ENCODE measurements around the gene DDX10.
"Not testable (repeated sequence)": the region's sequence is repeated elsewhere in the genome, so short reads cannot be mapped to it uniquely, and the experiment has no call there.

DDX10 gene

DNA sequence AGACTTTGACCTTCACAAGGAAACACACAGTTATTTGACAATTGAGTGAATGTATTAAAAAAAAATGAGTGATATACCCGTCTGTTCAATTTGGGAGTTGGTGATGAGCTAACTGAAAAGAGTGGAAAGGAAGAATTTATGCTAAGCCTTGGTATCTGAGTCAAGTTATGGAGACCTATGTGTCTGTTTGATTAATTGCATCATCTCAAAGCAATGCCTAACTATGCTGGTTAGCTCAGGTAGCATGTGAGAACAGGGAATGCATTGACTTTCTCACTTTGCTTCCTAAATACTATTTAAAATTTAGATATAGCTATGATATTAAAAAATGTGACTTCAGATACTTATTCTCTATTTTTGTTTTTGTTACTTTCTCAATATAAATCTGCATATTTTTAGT, 110.5 kb downstream of the DDX10 start:
- DNase-seq (ENCODE audit: low spot score), result no peak

DNA sequence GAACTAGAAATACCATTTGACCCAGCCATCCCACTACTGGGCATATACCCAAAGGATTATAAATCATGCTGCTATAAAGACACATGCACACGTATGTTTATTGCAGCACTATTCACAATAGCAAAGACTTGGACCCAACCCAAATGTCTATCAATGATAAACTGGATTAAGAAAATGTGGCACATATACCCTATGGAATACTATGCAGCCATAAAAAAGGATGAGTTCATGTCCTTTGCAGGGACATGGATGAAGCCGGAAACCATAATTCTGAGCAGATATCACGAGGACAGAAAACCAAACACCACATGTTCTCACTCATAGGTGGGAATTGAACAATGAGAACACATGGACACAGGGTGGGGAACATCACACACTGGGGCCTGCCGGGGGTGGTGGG, 114.3 kb downstream of the DDX10 start:
- DNase-seq (ENCODE audit: low spot score), result not testable (repeated sequence)

DNA sequence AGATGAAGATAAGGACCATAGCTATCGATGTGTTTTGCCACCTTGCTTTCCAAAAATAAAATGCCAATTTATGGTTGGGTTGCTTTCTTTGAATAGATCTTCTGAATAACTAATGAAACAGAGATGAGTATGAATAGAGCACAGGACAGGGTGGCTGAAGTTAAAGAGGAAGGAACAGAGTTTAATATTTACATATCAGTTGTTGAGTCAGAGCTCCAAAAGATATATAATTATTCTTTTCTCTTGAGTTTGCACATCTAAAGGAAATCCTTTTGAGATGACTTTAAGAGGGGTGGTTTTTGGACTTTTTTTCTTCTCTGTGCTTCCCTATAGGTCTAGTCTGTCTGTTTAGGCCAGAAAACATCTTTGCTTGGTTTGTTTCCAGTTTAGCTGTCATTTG, 115.2 kb downstream of the DDX10 start:
- DNase-seq (ENCODE audit: low spot score), result no peak

DNA sequence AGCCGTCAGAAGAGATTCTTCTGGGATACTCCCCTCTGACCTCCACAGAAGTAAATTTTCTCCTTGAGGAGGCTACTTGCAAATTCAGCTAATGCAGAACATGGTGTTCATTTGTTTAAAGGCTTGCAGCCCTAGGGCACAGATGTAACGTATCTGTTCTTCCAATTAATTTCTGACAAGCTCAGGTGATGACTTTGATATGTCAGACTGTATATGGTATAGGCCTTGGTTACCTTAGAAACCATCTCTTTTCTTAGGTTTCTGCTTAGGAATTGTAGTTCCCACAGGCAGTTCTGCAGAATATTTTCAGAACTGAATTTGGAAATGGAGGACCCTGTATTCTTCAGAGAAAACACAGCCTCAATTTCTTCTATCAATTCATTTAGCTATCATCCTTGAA, 117.1 kb downstream of the DDX10 start:
- no peak for DNase-seq (ENCODE audit: low spot score)

DNA sequence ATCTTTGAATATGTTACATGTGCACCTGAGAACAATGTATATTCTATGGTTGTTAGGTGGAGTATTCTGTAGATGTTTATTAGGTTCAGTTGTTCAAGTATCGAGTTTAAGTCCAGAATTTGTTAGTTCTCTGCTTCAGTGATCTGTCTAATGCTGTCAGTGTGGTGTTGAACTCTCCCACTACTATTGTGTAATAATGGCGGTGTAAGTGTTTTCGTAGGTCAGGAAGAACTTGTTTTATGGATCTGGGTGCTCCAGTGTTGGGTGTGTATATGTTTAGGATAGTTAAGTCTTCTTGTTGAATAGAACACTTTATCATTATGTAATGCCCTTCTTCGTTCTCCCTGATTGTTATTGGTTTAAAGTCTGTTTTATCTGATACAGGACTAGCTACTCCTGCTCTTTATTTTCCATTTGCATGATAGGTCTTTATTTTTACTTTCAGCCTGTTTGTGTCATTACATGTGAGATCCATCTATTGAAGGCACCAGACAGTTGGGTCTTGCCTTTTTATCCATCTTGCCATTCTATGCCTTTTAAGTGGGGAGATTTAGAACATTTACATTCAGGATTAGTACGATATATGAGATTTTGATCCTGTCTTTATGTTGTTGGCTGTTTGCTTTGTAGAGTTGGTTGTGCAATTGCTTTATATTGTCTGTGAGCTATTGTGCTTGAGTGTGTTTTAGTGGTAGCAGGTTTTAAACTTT, 121.6 kb downstream of the DDX10 start:
- DNase-seq (ENCODE audit: low spot score), result no peak

DNA sequence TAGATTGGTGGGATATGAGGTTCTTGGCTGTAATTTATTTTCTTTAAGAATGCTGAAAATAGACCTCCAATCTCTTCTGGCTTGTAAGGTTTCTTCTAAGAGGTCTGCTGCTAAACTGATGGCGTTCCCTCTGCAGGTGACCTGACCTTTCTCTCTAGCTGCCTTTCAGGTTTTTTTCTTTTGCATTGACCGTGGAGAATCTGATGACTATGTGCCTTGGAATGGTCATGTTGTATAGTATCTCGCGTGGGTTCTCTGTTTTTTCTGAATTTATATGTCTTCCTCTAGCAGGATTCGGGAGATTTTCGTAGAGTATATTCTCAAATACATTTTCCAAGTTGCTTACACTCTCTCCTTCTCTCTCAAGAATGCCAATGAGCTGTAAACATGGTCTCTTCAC, 122.2 kb downstream of the DDX10 start:
- no peak for DNase-seq (ENCODE audit: low spot score)

DNA sequence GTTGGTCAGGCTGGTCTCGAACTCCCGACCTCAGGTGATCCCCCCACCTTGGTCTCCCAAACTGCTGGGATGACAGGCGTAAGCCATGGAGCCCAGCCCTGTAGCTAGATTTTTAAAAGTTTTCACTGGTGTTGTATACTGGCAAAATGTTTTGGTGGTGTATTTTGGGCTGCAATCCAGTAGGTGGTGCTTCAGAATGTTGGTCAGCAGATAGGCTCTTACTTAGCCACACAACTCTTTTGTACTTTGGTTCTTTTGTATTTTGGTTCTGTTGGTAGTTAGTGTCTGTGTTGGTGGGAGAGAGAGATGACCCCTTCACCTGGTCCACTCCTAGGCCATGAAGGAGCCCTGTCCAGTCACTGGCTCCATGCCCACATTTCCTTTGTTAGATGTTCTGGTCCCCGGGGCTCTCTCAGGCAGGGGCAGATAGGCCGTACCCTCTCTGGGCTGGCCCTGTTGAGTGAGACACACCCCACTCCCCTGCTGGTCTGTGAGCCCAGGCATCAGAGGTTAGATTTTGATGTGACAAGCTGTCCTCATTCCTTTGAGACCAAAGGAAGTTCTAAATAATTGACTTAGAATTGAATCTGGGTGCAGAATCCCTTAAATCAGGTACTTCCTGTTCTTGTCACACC, 123.8 kb downstream of the DDX10 start:
- peak; percentile 33 for DNase-seq (ENCODE audit: low spot score)

DNA sequence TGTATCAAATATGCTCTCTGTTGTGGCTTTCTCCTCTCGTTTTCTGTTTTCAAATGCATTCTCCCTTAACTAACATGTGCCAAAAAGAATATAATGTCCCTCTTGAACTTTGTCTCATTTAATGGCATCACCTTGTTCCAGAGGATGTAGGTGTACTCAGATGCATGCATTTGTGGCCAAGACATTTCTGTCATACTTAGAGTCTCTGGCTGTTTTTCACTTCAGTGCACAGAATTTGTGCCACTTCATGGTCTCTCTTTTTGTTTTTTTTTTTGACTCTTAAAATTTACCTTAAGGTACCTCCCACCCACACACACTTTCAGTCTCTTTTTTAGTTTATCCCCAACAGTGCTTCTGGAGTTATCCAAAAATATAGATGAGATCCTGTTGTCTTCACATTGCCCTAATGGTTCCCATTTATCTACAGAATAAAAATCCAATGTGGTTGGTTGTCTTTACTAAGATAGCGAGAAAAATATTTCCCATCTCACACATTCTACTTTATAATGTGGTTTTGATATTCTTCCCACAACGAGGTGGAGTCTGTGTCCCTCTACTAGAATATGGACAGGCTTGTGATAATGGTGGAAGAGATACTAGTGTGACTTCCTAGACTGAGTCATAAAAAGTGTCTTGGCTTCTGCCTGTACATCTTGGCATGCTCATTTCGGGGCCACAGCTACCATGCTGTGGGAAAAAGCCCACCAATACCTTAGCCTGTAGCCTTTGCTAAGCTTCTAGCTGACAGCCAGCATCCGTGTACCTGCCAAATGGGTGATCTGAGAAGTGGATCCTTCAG, 125.8 kb downstream of the DDX10 start:
- no peak for DNase-seq (ENCODE audit: low spot score)

DNA sequence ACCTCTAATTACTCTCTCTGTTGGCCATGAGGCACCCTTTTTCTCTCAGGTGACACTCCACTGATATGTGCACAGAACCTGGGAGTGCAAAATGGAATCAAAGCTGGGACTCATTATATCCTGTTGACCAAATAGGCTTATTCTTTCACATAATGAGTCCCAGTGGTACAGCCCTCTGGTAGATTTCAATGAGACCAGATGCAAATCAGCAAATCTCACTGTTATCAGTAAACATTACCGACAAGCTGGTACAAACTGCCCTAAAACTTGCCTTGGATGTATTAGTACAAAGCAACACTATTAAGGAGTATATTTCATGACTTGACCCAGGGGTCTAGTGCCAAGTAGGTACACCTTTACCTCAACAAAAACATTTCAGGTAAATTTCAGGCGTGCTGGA, 128.3 kb downstream of the DDX10 start:
- no peak for DNase-seq (ENCODE audit: low spot score)

DNA sequence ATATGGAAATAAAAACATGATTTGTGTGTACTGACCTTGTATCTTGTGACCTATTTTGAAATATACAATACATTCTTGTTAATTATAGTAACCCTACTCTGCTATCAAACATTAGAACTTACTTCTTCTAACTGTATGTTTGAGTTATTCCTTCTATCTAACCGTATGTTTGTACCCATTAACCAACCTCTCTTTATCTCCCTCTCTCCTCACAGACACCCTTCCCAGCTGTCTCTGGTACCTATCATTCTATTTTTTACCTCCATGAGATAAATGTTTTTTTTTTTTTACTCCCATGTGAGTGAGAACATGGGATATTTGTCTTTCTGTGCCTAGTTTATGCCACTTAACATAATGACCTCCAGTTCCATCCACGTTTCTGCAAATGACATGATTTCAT, 128.7 kb downstream of the DDX10 start:
- no peak for DNase-seq (ENCODE audit: low spot score)

DNA sequence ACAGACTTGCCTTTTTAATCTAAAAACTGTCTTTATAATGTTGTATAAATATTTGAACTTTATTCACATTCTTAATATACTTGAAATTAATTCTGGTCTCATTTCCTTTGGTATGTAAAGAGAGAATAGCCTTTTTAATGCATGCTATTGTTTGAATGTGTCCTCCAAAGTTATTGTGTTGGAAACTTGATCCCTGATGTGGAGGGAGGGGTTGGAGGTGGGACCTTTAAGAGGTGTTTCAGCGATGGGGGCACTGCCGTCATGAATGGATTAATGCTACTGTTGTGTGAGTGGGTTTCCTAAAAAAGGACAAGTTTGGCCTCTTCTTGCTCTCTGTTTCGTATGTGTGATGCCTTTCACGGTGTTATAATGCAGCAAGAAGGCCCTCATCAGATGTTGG, 131.7 kb downstream of the DDX10 start:
- DNase-seq (ENCODE audit: low spot score), result no peak

DNA sequence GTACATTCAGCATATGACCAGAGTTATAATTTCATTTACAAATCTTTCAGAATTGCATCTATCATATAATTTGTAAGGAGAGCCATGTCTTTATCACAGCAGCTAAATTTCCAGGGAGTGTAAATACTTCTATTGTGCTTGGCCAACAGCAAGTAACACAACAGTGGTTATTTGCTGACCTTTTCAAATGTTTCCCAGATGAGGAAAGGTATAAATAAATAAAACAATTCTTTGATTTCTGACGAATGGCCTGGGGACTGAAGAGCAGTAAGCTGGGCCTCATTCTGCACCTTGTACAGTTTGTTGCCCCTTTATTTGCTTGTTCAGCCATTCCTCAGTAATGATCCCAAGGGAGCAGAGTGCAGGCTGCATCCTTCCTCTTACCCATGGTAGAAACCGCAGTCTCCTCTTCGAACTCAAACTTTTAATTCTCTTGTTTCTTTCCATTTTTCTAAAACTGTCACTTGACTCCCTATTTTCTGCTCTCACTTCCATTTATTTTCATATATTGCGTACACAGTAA, 132.8 kb downstream of the DDX10 start:
- no peak for DNase-seq (ENCODE audit: low spot score)

DNA sequence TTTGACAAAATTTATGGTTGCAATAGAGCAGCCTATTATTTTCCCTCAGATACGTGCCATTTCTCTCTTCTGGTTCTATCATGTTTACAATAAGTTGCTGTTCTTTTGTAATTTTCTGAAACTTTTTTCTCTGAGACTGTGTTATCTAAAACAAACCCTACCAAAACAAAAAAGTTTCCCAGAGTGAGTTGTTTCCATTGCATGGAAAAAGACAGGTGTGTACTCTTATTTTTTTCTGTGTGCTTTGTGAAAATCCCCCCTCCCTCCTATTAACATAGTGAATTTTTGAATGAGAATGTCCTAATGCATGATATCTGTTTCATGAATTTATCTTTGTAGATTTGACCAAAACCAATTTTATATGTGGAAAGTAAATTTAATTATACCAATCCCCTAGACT, 137.6 kb downstream of the DDX10 start:
- no peak for DNase-seq (ENCODE audit: low spot score)

DNA sequence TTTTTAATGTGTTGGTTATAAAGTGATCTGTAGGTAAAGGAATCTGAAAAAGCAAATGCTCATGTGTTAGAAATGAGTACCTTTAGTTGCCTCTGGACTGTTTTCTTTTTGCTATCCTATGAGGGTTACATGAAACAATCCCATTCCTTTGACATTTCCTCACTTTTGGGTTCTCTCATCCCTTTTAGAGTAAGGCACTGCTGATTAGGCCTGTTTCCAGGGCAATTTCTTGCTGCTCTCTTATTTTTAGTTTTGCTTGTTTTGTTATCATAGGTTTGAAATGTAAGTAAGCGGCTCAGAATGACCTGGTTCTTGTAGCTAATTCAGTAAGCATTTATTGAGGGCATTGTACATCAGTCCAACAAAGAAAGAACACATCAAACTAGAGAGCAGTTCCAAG, 138.9 kb downstream of the DDX10 start:
- no peak for DNase-seq (ENCODE audit: low spot score)

DNA sequence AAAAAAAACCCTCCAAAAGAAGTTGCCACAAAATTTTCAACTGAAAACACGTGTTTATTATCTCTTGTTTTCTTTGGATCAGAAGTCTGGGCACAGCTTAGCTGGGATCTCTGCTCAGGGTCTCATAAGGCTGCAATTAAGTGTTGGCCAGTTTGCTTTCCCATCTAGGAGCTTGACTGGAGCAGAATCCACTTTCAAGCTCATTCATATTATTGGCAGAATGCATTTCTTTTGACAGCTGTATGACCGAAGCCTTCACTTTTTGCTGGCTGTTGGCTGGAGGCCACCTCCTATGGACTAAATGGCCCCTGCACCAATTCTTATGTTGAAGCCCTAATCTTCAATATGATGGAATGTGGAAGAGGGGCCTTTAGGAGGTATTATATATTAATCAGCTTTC, 139.6 kb downstream of the DDX10 start:
- no peak for DNase-seq (ENCODE audit: low spot score)

DNA sequence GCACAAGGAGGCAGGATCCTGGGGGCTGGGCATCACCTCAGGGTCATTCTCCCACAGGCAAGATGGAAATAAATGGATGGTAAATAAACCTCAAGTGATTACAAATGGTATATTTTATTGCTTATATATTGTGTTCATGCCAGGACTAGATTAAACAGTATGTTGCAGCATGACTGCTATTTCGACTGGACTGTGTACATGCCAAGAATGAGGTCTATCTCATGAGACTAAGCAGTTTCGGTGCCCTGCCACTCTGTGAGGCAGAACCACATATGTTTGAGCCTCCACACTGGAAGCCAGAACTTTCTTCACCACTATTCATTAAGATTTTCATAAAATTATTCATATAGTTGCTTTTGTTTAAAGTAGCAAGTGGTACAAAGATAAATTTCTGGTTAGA, 140.2 kb downstream of the DDX10 start:
- no peak for DNase-seq (ENCODE audit: low spot score)

DNA sequence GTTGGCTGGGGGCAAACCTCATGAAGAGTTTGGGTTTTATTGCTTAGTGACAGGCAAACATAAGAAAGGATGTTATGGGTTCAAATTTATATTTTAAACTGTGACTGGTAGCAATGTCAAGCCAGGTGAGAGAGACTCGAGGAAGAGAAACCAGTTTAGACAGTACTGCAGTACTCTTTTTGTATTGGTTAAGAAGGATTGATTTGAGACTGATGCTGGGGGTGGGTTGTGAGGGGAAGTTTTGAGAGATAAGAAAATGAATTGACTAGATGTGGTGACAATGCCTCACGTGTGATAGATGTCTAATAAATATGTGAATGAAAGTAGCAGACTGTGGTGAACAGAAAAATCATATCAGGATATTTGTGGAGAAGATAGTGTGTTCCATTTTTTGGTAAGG, 142.4 kb downstream of the DDX10 start:
- no peak for DNase-seq (ENCODE audit: low spot score)

DNA sequence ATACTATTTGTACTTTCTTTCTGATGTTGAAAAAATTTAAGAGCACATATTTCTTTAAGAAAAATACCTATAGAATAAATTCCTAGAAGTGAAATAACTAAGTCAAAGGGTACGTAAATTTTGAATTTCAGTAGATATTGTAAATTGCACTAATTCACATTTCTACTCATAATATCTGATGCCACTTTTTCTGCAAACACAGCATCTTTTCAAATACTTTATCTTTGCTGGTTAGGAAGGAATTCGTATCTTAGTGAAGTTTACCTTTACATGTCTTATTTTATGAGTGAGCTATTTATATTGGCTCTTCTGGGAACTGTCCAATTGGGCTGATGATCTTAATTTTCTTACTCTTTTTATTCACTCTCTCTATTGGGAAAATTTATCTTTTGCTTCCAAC, 148.2 kb downstream of the DDX10 start:
- no peak for DNase-seq (ENCODE audit: low spot score)

DNA sequence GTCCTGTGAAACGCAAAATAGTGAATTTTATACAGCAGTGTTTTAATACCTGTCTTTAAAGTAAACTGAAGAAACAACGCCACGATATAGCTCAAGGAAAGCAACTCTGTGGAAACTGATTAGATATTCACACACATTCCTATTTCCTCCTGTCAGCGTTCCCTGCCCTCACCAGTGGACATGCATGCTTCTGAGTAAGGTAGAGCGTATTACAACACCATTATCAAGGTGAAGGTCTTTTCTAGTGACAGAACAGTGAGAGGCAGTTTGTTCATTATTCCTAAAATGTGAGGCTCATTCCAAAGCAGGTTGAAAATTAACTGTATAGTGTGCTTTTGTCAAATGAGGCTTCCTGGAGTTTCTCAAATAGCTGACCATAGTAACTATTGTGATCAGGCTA, 153.1 kb downstream of the DDX10 start:
- DNase-seq (ENCODE audit: low spot score), result no peak

DNA sequence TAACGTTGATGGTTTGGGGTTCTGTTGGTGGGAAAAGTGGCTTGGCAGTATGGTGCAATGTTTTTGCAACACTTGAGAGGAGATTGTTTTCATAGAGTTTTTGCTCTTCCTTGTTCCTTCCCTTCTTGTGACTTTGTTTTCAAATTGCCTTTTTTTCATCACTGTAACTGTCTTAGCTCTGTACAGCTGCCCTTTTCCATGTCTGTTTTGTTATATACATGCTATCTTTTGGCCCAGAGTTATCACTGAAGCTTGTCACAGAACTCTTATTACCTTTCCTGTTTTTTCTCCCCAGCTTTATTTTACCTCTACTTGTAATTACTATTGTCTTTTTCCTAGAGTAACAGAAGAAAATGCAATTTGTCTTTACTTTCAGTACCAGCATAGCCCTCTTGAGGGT, 154.1 kb downstream of the DDX10 start:
- no peak for DNase-seq (ENCODE audit: low spot score)

DNA sequence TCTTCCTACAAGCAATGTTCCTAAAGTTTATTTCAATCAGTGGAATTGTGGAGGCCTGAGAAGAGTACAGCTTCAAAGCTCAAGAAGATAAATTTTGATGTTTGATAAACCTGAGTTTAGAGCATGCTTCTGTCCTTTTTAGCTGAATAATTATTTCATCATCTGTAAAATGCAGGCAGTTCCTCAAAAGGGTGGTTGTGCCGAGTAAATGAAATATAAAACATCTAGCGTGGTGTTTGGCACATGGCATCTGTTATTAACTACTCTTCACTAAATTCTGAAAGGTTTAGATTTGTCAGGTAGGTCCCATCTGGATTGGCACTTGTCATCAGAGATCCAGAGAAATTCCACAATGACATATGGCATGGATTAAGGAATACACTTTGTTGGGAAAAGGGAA, 155.1 kb downstream of the DDX10 start:
- DNase-seq (ENCODE audit: low spot score), result no peak

DNA sequence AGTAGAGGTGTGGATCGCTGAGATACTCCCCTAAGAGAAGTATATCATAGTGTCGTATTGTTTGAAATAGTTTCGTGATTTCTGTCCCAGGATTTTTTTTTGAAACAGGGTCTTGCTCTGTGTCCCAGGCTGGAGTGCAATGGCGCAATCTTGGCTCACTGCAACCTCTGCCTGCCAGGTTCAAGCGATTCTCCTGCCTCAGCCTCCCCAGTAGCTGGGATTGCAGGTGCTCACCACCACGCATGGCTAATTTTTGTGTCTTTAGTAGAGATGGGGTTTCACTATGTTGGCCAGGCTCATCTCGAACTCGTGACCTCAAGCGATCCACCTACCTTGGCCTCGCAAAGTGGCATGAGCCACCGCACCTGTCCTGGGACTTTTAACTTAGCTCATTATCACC, 159.1 kb downstream of the DDX10 start:
- DNase-seq (ENCODE audit: low spot score), result not testable (repeated sequence)

DNA sequence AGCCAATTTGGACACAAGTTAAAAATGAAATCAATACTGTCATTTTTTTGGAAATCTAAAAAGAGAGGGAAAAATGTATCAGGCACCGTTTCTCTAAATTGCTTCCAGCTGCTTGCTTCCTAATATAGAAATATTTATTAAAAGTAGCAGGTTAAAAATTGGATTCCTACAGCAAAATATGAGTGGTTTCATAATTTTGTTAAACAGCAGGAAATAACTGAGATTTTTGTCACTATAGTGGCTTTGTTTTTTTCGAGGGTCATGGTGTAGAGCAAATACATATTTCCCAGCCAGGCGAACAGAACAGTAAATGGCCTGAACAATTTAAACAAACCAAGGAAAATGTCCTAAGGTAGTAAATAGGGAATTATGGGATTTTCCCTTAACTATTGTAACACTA, 159.7 kb downstream of the DDX10 start:
- DNase-seq (ENCODE audit: low spot score), result no peak
